ENCODE measurements around the gene ANXA8L1. TPM values are rescaled to one million over a fixed set of nuclear protein-coding genes. Genes with fewer than 3 reads are reported as not detected.
A peak's percentile ranks its signal among the peaks of the same experiment; 100 is the strongest.
"Not testable (repeated sequence)": the region's sequence is repeated elsewhere in the genome, so short reads cannot be mapped to it uniquely, and the experiment has no call there.

Gene ANXA8L1
- polyA plus RNA-seq, 1 donor (not counting 4 experiments of a cell fraction or from before 2014, with no cell fraction given) = 495 TPM

GRCh38 chr10:46378108-46378507 is 2.5 kb downstream of the ANXA8L1 start:
- DNase-seq (ENCODE audit: low read depth, low spot score); FAIRE-seq; dilution Hi-C loops (cut with MboI; ENCODE audit: extremely low pct_ligation_motif_present, low sequenced_read_pairs): not testable (repeated sequence)

DNA sequence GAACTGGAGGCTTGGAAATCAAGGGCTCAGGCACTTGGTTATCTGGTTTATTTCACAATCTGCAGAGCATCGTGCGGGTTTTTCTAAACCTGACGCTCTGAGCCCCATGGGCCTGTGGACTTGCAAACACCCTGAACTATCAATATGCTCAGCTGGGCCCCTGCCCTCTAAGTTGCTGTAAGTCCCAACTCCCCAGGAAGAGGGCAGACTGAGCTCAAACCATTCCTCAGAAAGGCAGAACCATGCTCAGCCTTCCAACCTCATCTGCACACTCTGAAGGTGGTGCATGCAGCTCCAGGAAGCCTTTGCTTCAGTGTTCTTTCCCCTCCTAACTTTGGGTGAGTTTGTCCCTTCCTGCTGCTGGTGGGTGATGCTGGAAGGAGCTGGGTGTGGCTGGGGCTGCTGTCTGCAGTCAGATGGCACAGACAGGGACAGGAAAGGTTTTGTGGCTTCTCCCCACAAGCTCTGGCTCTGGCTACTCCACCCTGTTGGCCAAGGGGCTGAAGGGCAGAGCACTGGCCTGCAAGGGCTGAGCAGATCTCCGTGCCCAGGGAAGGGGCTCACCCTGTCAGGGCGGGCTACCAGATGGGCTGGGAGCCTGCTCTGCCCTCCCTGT is 3.8 kb downstream of the ANXA8L1 start:
- H3K27me3 ChIP-seq (ENCODE audit: control insufficient read depth, extremely low read depth, insufficient read depth, low read length); H3K4me2 ChIP-seq (ENCODE audit: control insufficient read depth, extremely low read depth, insufficient read depth, low read depth, low read length); dilution Hi-C loops (cut with MboI; ENCODE audit: extremely low pct_ligation_motif_present, low sequenced_read_pairs); DNase-seq (ENCODE audit: low read depth, low spot score); H3K9ac ChIP-seq (ENCODE audit: control insufficient read depth, extremely low read depth, insufficient read depth, low read length); H2AFZ ChIP-seq (ENCODE audit: control insufficient read depth, low read length); H3K9me3 ChIP-seq (ENCODE audit: control insufficient read depth, low read depth, low read length); H3K79me2 ChIP-seq (ENCODE audit: control insufficient read depth, insufficient read depth, low read length); H3K4me1 ChIP-seq (ENCODE audit: control insufficient read depth, extremely low read depth, insufficient read depth, low read length); H4K20me1 ChIP-seq (ENCODE audit: control insufficient read depth, extremely low read depth, insufficient read depth, low read length); H3K4me3 ChIP-seq (ENCODE audit: control insufficient read depth in 2 of 3, extremely low read depth in 1 of 3, insufficient read depth in 2 of 3, low read depth in 1 of 3, low read length in 3 of 3); FAIRE-seq; H3K9me1 ChIP-seq (ENCODE audit: control insufficient read depth, extremely low read depth, insufficient read depth, low read length); H3K36me3 ChIP-seq (ENCODE audit: control insufficient read depth in 2 of 2, extremely low read depth in 1 of 2, insufficient read depth in 2 of 2, low read length in 2 of 2): not testable (repeated sequence)
- H3K27ac ChIP-seq (ENCODE audit: control insufficient read depth, insufficient read depth, low read length) = peak overlapping the region; percentile 40

More at GRCh38 chr10:46378108-46378507, 2.5 kb downstream of the ANXA8L1 start:
- H3K4me3 ChIP-seq (ENCODE audit: control insufficient read depth in 2 of 3, extremely low read depth in 1 of 3, insufficient read depth in 2 of 3, low read depth in 1 of 3, low read length in 3 of 3); H2AFZ ChIP-seq (ENCODE audit: control insufficient read depth, low read length); H3K4me1 ChIP-seq (ENCODE audit: control insufficient read depth, extremely low read depth, insufficient read depth, low read length); H4K20me1 ChIP-seq (ENCODE audit: control insufficient read depth, extremely low read depth, insufficient read depth, low read length); H3K79me2 ChIP-seq (ENCODE audit: control insufficient read depth, insufficient read depth, low read length); H3K9me1 ChIP-seq (ENCODE audit: control insufficient read depth, extremely low read depth, insufficient read depth, low read length); H3K27me3 ChIP-seq (ENCODE audit: control insufficient read depth, extremely low read depth, insufficient read depth, low read length); H3K9me3 ChIP-seq (ENCODE audit: control insufficient read depth, low read depth, low read length); H3K4me2 ChIP-seq (ENCODE audit: control insufficient read depth, extremely low read depth, insufficient read depth, low read depth, low read length); H3K36me3 ChIP-seq (ENCODE audit: control insufficient read depth in 2 of 2, extremely low read depth in 1 of 2, insufficient read depth in 2 of 2, low read length in 2 of 2): not testable (repeated sequence)
- H3K27ac ChIP-seq (ENCODE audit: control insufficient read depth, insufficient read depth, low read length) = peak overlapping the region; percentile 60
- peak overlapping the region; percentile 47 for H3K9ac ChIP-seq (ENCODE audit: control insufficient read depth, extremely low read depth, insufficient read depth, low read length)

DNA sequence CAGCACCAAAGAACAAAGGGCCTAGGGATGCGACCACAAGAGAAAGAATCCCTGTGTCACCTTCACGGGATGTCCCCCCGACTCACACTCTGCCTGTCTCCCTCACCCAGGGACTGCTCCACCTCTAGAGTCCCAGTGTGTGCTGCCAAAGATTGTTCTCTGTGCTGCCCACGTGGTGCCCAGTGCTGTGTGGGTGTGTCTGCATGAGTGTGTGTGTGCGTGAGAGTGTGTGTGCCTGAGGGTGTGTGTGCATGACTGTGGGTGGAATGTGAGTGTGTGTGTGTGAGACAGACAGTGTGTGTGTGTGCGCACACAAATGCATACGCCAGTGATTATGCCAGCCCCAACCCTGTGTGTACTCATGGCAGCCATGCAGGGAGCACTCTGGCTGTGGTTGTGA is 10.3 kb downstream of the ANXA8L1 start:
- dilution Hi-C loops (cut with MboI; ENCODE audit: extremely low pct_ligation_motif_present, low sequenced_read_pairs); DNase-seq (ENCODE audit: low read depth, low spot score); H3K9ac ChIP-seq (ENCODE audit: control insufficient read depth, extremely low read depth, insufficient read depth, low read length); FAIRE-seq; H3K4me3 ChIP-seq (ENCODE audit: control insufficient read depth in 2 of 3, extremely low read depth in 1 of 3, insufficient read depth in 2 of 3, low read depth in 1 of 3, low read length in 3 of 3); H3K27ac ChIP-seq (ENCODE audit: control insufficient read depth, insufficient read depth, low read length); H3K79me2 ChIP-seq (ENCODE audit: control insufficient read depth, insufficient read depth, low read length); H3K27me3 ChIP-seq (ENCODE audit: control insufficient read depth, extremely low read depth, insufficient read depth, low read length); H3K4me1 ChIP-seq (ENCODE audit: control insufficient read depth, extremely low read depth, insufficient read depth, low read length); H4K20me1 ChIP-seq (ENCODE audit: control insufficient read depth, extremely low read depth, insufficient read depth, low read length); H3K9me3 ChIP-seq (ENCODE audit: control insufficient read depth, low read depth, low read length); H3K36me3 ChIP-seq (ENCODE audit: control insufficient read depth in 2 of 2, extremely low read depth in 1 of 2, insufficient read depth in 2 of 2, low read length in 2 of 2); H2AFZ ChIP-seq (ENCODE audit: control insufficient read depth, low read length); H3K9me1 ChIP-seq (ENCODE audit: control insufficient read depth, extremely low read depth, insufficient read depth, low read length); H3K4me2 ChIP-seq (ENCODE audit: control insufficient read depth, extremely low read depth, insufficient read depth, low read depth, low read length): not testable (repeated sequence)

- H4K20me1 ChIP-seq (ENCODE audit: control insufficient read depth, extremely low read depth, insufficient read depth, low read length); FAIRE-seq; H3K4me3 ChIP-seq (ENCODE audit: control insufficient read depth in 2 of 3, extremely low read depth in 1 of 3, insufficient read depth in 2 of 3, low read depth in 1 of 3, low read length in 3 of 3); H3K79me2 ChIP-seq (ENCODE audit: control insufficient read depth, insufficient read depth, low read length); DNase-seq (ENCODE audit: low read depth, low spot score); H3K4me2 ChIP-seq (ENCODE audit: control insufficient read depth, extremely low read depth, insufficient read depth, low read depth, low read length); H3K27ac ChIP-seq (ENCODE audit: control insufficient read depth, insufficient read depth, low read length); H3K4me1 ChIP-seq (ENCODE audit: control insufficient read depth, extremely low read depth, insufficient read depth, low read length); dilution Hi-C loops (cut with MboI; ENCODE audit: extremely low pct_ligation_motif_present, low sequenced_read_pairs); H3K9me1 ChIP-seq (ENCODE audit: control insufficient read depth, extremely low read depth, insufficient read depth, low read length); H2AFZ ChIP-seq (ENCODE audit: control insufficient read depth, low read length); H3K9me3 ChIP-seq (ENCODE audit: control insufficient read depth, low read depth, low read length); H3K9ac ChIP-seq (ENCODE audit: control insufficient read depth, extremely low read depth, insufficient read depth, low read length); H3K36me3 ChIP-seq (ENCODE audit: control insufficient read depth in 2 of 2, extremely low read depth in 1 of 2, insufficient read depth in 2 of 2, low read length in 2 of 2); H3K27me3 ChIP-seq (ENCODE audit: control insufficient read depth, extremely low read depth, insufficient read depth, low read length): not testable (repeated sequence)
These were observed 11.1 kb downstream of the ANXA8L1 start for GRCh38 chr10:46386694-46387093.

- not testable (repeated sequence) for FAIRE-seq
These were observed 11.8 kb downstream of the ANXA8L1 start for GRCh38 chr10:46387309-46387902.

More at GRCh38 chr10:46387309-46387902, 11.8 kb downstream of the ANXA8L1 start:
- H3K4me2 ChIP-seq (ENCODE audit: control insufficient read depth, extremely low read depth, insufficient read depth, low read depth, low read length); H3K36me3 ChIP-seq (ENCODE audit: control insufficient read depth in 2 of 2, extremely low read depth in 1 of 2, insufficient read depth in 2 of 2, low read length in 2 of 2); H3K9ac ChIP-seq (ENCODE audit: control insufficient read depth, extremely low read depth, insufficient read depth, low read length); H3K27ac ChIP-seq (ENCODE audit: control insufficient read depth, insufficient read depth, low read length); DNase-seq (ENCODE audit: low read depth, low spot score); H3K9me3 ChIP-seq (ENCODE audit: control insufficient read depth, low read depth, low read length); H2AFZ ChIP-seq (ENCODE audit: control insufficient read depth, low read length); H3K79me2 ChIP-seq (ENCODE audit: control insufficient read depth, insufficient read depth, low read length); H3K4me1 ChIP-seq (ENCODE audit: control insufficient read depth, extremely low read depth, insufficient read depth, low read length); H3K9me1 ChIP-seq (ENCODE audit: control insufficient read depth, extremely low read depth, insufficient read depth, low read length); H3K4me3 ChIP-seq (ENCODE audit: control insufficient read depth in 2 of 3, extremely low read depth in 1 of 3, insufficient read depth in 2 of 3, low read depth in 1 of 3, low read length in 3 of 3); dilution Hi-C loops (cut with MboI; ENCODE audit: extremely low pct_ligation_motif_present, low sequenced_read_pairs); H4K20me1 ChIP-seq (ENCODE audit: control insufficient read depth, extremely low read depth, insufficient read depth, low read length); H3K27me3 ChIP-seq (ENCODE audit: control insufficient read depth, extremely low read depth, insufficient read depth, low read length): not testable (repeated sequence)

All from keratinocyte (primary cell).